Measurements from ENCODE around the gene SLC6A6.

GRCh38 chr3:14386254-14386653, 16.2 kb upstream of the SLC6A6 start:
- no peak for TF ChIP-seq POLR2AphosphoS5 (IDR thresholded peaks at IDR 0.05; ENCODE audit: low read depth)
- no peak for TF ChIP-seq CTCF (conservative IDR thresholded peaks at IDR 0.05; ENCODE audit: low read depth in 2 of 2)
- no peak for TF ChIP-seq EZH2 (IDR thresholded peaks at IDR 0.05; ENCODE audit: low read depth, unreplicated experiment)
- TF ChIP-seq ZNF331 (CRISPR knock-in tag; IDR thresholded peaks at IDR 0.05; ENCODE audit: low read depth) = no peak
- no peak for TF ChIP-seq EZH2phosphoT487 (IDR thresholded peaks at IDR 0.05; ENCODE audit: unreplicated experiment)
- TF ChIP-seq JUNB (IDR thresholded peaks at IDR 0.05; ENCODE audit: unreplicated experiment) = no peak
- no peak for TF ChIP-seq REST (IDR thresholded peaks at IDR 0.05; ENCODE audit: unreplicated experiment)
- no peak for TF ChIP-seq ETS1 (IDR thresholded peaks at IDR 0.05)
- no peak for TF ChIP-seq CREB1 (CRISPR knock-in tag; IDR thresholded peaks at IDR 0.05; ENCODE audit: low read depth)
- TF ChIP-seq ZNF114 (CRISPR knock-in tag; IDR thresholded peaks at IDR 0.05) = no peak

Data from GM23338 (cell line).